GM21528 (cell line): Measurements from ENCODE around the gene WDR76.

ENCODE experiments used
- ATAC-seq: cut with Tn5 transposase; IDR thresholded peaks from one replicate; pipeline ENCODE4 v1.9.1; 2021; ENCODE audit warnings: mild to moderate bottlenecking, moderate library complexity; ENCODE audit not compliant: unreplicated experiment, low FRiP score

WDR76 gene

GRCh38 chr15:43873651-43874050 is 46.8 kb downstream of the WDR76 start:
- no peak for ATAC-seq

GRCh38 chr15:43876872-43877271 is 50.1 kb downstream of the WDR76 start:
- no peak for ATAC-seq

GRCh38 chr15:43877371-43877770 is 50.6 kb downstream of the WDR76 start:
- no peak for ATAC-seq

- ATAC-seq = no peak
These were observed 51.6 kb downstream of the WDR76 start for GRCh38 chr15:43878446-43878845.

GRCh38 chr15:43879386-43880355 is 52.9 kb downstream of the WDR76 start:
- ATAC-seq = no peak

GRCh38 chr15:43880406-43881194 is 53.8 kb downstream of the WDR76 start:
- no peak for ATAC-seq

GRCh38 chr15:43881245-43881644 is 54.4 kb downstream of the WDR76 start:
- no peak for ATAC-seq

- no peak for ATAC-seq
These were observed 55.1 kb downstream of the WDR76 start for GRCh38 chr15:43881944-43882343.

- no peak for ATAC-seq
These were observed 56.8 kb downstream of the WDR76 start for GRCh38 chr15:43883571-43883970.

- ATAC-seq = no peak
These were observed 59.8 kb downstream of the WDR76 start for GRCh38 chr15:43886558-43886957.

- no peak for ATAC-seq
These were observed 61.1 kb downstream of the WDR76 start for GRCh38 chr15:43887901-43888300.

- ATAC-seq = no peak
These were observed 62.2 kb downstream of the WDR76 start for GRCh38 chr15:43889042-43889441.

- ATAC-seq = no peak
These were observed 67.2 kb downstream of the WDR76 start for GRCh38 chr15:43893956-43894355.

GRCh38 chr15:43895586-43895985 is 68.8 kb downstream of the WDR76 start:
- ATAC-seq = no peak

- no peak for ATAC-seq
These were observed 69.7 kb downstream of the WDR76 start for GRCh38 chr15:43896543-43896942.

GRCh38 chr15:43898891-43899290 is 72.1 kb downstream of the WDR76 start:
- ATAC-seq = no peak

- no peak for ATAC-seq
These were observed 73.1 kb downstream of the WDR76 start for GRCh38 chr15:43899928-43900327.

GRCh38 chr15:43900996-43901395 is 74.2 kb downstream of the WDR76 start:
- ATAC-seq = no peak

GRCh38 chr15:43901495-43901894 is 74.7 kb downstream of the WDR76 start:
- no peak for ATAC-seq

- ATAC-seq = no peak
These were observed 77.1 kb downstream of the WDR76 start for GRCh38 chr15:43903864-43904290.

- no peak for ATAC-seq
These were observed 79.0 kb downstream of the WDR76 start for GRCh38 chr15:43905755-43906154.
